Neural progenitor cell (in vitro differentiated cells): Measurements from ENCODE around the gene ADAT1.

Source experiments
- CTCF ChIP-seq: fragments of 200-600 bp; sonication (generic); IDR thresholded peaks from 2 replicates; pipeline ENCODE4 v1.5.1; 2017; ENCODE audit warnings: antibody characterized with exemption, mild to moderate bottlenecking
- EZH2 ChIP-seq: fragments of 200-600 bp; sonication (generic); IDR thresholded peaks from 2 replicates; pipeline ENCODE4 v1.6.1; 2017; ENCODE audit warnings: antibody characterized with exemption, mild to moderate bottlenecking, moderate library complexity

DNA sequence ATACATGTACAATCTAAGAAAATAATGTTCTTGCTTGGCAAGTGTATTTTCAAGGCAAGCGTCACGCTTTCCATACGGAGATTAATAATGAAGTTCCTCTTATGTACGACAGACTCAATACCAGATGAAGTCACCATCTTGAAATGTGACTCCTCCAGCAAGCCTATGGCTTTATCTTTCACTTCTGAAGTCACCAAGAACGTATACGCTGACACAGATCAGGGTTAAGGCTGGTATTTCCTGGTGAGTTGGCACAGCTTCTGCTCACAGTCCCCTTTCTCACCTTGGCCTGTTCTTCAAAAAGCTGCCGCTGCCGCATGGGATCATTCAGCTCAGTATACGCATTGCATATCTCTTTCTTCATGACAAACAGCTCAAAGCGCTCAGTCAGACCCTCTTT is 6.1 kb upstream of the ADAT1 start:
- TF ChIP-seq CTCF = no peak
- TF ChIP-seq EZH2 = no peak
